Stimulated activated memory B cell treated with anti-CD40 and anti-IgM and Interleukin-4, amounts not matched to agents 10 μg/mL and 1 μg/mL and 100 μg/mL, for 72 hours (primary cell): ENCODE data around the gene ZDHHC4.
A peak's percentile ranks its signal among the peaks of the same experiment; 100 is the strongest.
"Not testable (repeated sequence)": the region's sequence is repeated elsewhere in the genome, so short reads cannot be mapped to it uniquely, and the experiment has no call there.

Experiments
- ATAC-seq: fragments of 150-1000 bp; cut with Tn5 transposase; 2 replicates; pipeline ENCODE4 v1.10.0; 2021
- H3K27ac Mint-ChIP-seq: one replicate; pipeline ENCODE4 v1.8.0; 2022; ENCODE audit warnings: mild to moderate bottlenecking, mixed read lengths
- H3K27me3 Mint-ChIP-seq: one replicate; pipeline ENCODE4 v1.8.0; 2022; ENCODE audit warnings: mixed read lengths
- H3K36me3 Mint-ChIP-seq: one replicate; pipeline ENCODE4 v1.8.0; 2022; ENCODE audit warnings: mixed read lengths
- H3K4me1 Mint-ChIP-seq: one replicate; pipeline ENCODE4 v1.8.0; 2022; ENCODE audit warnings: mixed read lengths
- H3K4me3 Mint-ChIP-seq: one replicate; pipeline ENCODE4 v1.8.0; 2022; ENCODE audit warnings: mild to moderate bottlenecking, moderate library complexity, mixed read lengths
- H3K9me3 Mint-ChIP-seq: one replicate; pipeline ENCODE4 v1.8.0; 2022; ENCODE audit warnings: mixed read lengths

Gene ZDHHC4

GRCh38 chr7:6578114-6579084 lies 1.1 kb downstream of the ZDHHC4 start:
- H3K4me1 Mint-ChIP-seq: peaks cover 43% of the 10 kb centered on the region
- no peaks in the 10 kb centered on the region for H3K27me3 Mint-ChIP-seq
- H3K27ac Mint-ChIP-seq: peak overlapping the region; percentile 91
- peak overlapping the region; percentile 92 for H3K4me3 Mint-ChIP-seq
- H3K9me3 Mint-ChIP-seq: no peaks in the 10 kb centered on the region
- no peak for ATAC-seq
- H3K36me3 Mint-ChIP-seq: peaks cover 38% of the 10 kb centered on the region

- Mint-ChIP-seq H3K9me3 (no peaks in the 10 kb centered on the region), H3K4me3 (no peak overlapping the region), H3K27ac (peak overlapping the region; percentile 91), H3K36me3 (peaks cover 43% of the 10 kb centered on the region), H3K4me1 (peaks cover 43% of the 10 kb centered on the region), H3K27me3 (no peaks in the 10 kb centered on the region)
- no peak for ATAC-seq
Measured at GRCh38 chr7:6579446-6579845, 2.2 kb downstream of the ZDHHC4 start.

GRCh38 chr7:6585746-6586432 lies 8.6 kb downstream of the ZDHHC4 start:
- H3K27ac Mint-ChIP-seq, H3K9me3 Mint-ChIP-seq, ATAC-seq, H3K27me3 Mint-ChIP-seq, H3K4me3 Mint-ChIP-seq: not testable (repeated sequence)
- H3K36me3 Mint-ChIP-seq: peaks cover 65% of the 10 kb centered on the region
- H3K4me1 Mint-ChIP-seq: peaks cover 32% of the 10 kb centered on the region

- H3K9me3 Mint-ChIP-seq: no peaks in the 10 kb centered on the region
- peak overlapping the region; percentile 38 for H3K4me3 Mint-ChIP-seq
- no peak for ATAC-seq
- H3K4me1 Mint-ChIP-seq: peaks cover 27% of the 10 kb centered on the region
- no peaks in the 10 kb centered on the region for H3K27me3 Mint-ChIP-seq
- peak overlapping the region; percentile 60 for H3K27ac Mint-ChIP-seq
- peaks cover 43% of the 10 kb centered on the region for H3K36me3 Mint-ChIP-seq
Measured at GRCh38 chr7:6588566-6588965, 11.3 kb downstream of the ZDHHC4 start.

GRCh38 chr7:6589151-6589828 lies 12.0 kb downstream of the ZDHHC4 start:
- no peaks in the 10 kb centered on the region for H3K9me3 Mint-ChIP-seq
- peak overlapping the region; percentile 79 for H3K4me3 Mint-ChIP-seq
- no peaks in the 10 kb centered on the region for H3K27me3 Mint-ChIP-seq
- peaks cover 27% of the 10 kb centered on the region for H3K4me1 Mint-ChIP-seq
- ATAC-seq: peak; percentile 1
- peak overlapping the region; percentile 60 for H3K27ac Mint-ChIP-seq
- H3K36me3 Mint-ChIP-seq: peaks cover 41% of the 10 kb centered on the region

- Mint-ChIP-seq H3K4me1 (peaks cover 27% of the 10 kb centered on the region), H3K27ac (peak within 1 kb of the TSS; percentile 85), H3K27me3 (no peaks in the 10 kb centered on the region), H3K9me3 (no peaks in the 10 kb centered on the region), H3K4me3 (peak within 1 kb of the TSS; percentile 96), H3K36me3 (peaks cover 38% of the 10 kb centered on the region)
- ATAC-seq: peak; percentile 96
Measured at GRCh38 chr7:6589829-6590644, 12.8 kb downstream of the ZDHHC4 start, which contains the start of gene INTS15. Gene INTS15 (plus strand): TSS chr7:6590021. CDS start chr7:6590284, 263 bp downstream.

- peak overlapping the region; percentile 96 for H3K4me3 Mint-ChIP-seq
- ATAC-seq: no peak
- no peaks in the 10 kb centered on the region for H3K9me3 Mint-ChIP-seq
- H3K36me3 Mint-ChIP-seq: peaks cover 39% of the 10 kb centered on the region
- H3K4me1 Mint-ChIP-seq: peaks cover 27% of the 10 kb centered on the region
- no peaks in the 10 kb centered on the region for H3K27me3 Mint-ChIP-seq
- H3K27ac Mint-ChIP-seq: peak overlapping the region; percentile 85
Measured at GRCh38 chr7:6590645-6591110, 13.4 kb downstream of the ZDHHC4 start.

- H3K27ac Mint-ChIP-seq: no peak overlapping the region
- no peaks in the 10 kb centered on the region for H3K9me3 Mint-ChIP-seq
- ATAC-seq: no peak
- peaks cover 11% of the 10 kb centered on the region for H3K4me1 Mint-ChIP-seq
- H3K4me3 Mint-ChIP-seq: no peak overlapping the region
- H3K27me3 Mint-ChIP-seq: no peaks in the 10 kb centered on the region
- peaks cover 76% of the 10 kb centered on the region for H3K36me3 Mint-ChIP-seq
Measured at GRCh38 chr7:6600093-6600492, 22.8 kb downstream of the ZDHHC4 start.

GRCh38 chr7:6604458-6604857 lies 27.2 kb downstream of the ZDHHC4 start:
- peaks cover 14% of the 10 kb centered on the region for H3K4me1 Mint-ChIP-seq
- H3K4me3 Mint-ChIP-seq: no peak overlapping the region
- H3K27ac Mint-ChIP-seq: no peak overlapping the region
- no peak for ATAC-seq
- H3K27me3 Mint-ChIP-seq: no peaks in the 10 kb centered on the region
- H3K9me3 Mint-ChIP-seq: no peaks in the 10 kb centered on the region
- H3K36me3 Mint-ChIP-seq: peaks cover 57% of the 10 kb centered on the region

- Mint-ChIP-seq H3K27me3 (no peaks in the 10 kb centered on the region), H3K4me3 (no peak overlapping the region), H3K9me3 (no peaks in the 10 kb centered on the region), H3K4me1 (peaks cover 20% of the 10 kb centered on the region), H3K36me3 (peaks cover 44% of the 10 kb centered on the region), H3K27ac (no peak overlapping the region)
- ATAC-seq: peak; percentile 56
Measured at GRCh38 chr7:6606866-6607583, 29.8 kb downstream of the ZDHHC4 start.

GRCh38 chr7:6607651-6608051 lies 30.4 kb downstream of the ZDHHC4 start:
- no peak overlapping the region for H3K4me3 Mint-ChIP-seq

GRCh38 chr7:6608081-6608480 lies 30.8 kb downstream of the ZDHHC4 start:
- Mint-ChIP-seq H3K9me3 (no peaks in the 10 kb centered on the region), H3K4me1 (peaks cover 15% of the 10 kb centered on the region), H3K27me3 (no peaks in the 10 kb centered on the region), H3K36me3 (peaks cover 38% of the 10 kb centered on the region), H3K27ac (no peak overlapping the region), H3K4me3 (no peak overlapping the region)
- ATAC-seq: no peak

More at GRCh38 chr7:6607651-6608051, 30.4 kb downstream of the ZDHHC4 start:
- Mint-ChIP-seq H3K4me1 (peaks cover 15% of the 10 kb centered on the region), H3K27ac (no peak overlapping the region), H3K9me3 (no peaks in the 10 kb centered on the region), H3K36me3 (peaks cover 38% of the 10 kb centered on the region), H3K27me3 (no peaks in the 10 kb centered on the region)
- ATAC-seq: peak; percentile 73

GRCh38 chr7:6608794-6609193 lies 31.5 kb downstream of the ZDHHC4 start:
- H3K27me3 Mint-ChIP-seq: no peaks in the 10 kb centered on the region
- H3K27ac Mint-ChIP-seq: no peak overlapping the region
- H3K4me1 Mint-ChIP-seq: peaks cover 15% of the 10 kb centered on the region
- peaks cover 38% of the 10 kb centered on the region for H3K36me3 Mint-ChIP-seq
- H3K9me3 Mint-ChIP-seq: no peaks in the 10 kb centered on the region
- ATAC-seq: no peak
- no peak overlapping the region for H3K4me3 Mint-ChIP-seq

- Mint-ChIP-seq H3K4me3 (no peak overlapping the region), H3K36me3 (peaks cover 5% of the 10 kb centered on the region), H3K4me1 (peaks cover 13% of the 10 kb centered on the region), H3K9me3 (no peaks in the 10 kb centered on the region), H3K27me3 (peaks cover 8% of the 10 kb centered on the region), H3K27ac (no peak overlapping the region)
- ATAC-seq: no peak
Measured at GRCh38 chr7:6612819-6613218, 35.6 kb downstream of the ZDHHC4 start.
